Measurements from ENCODE around the gene RPS16. TPM values are rescaled to one million over a fixed set of nuclear protein-coding genes. Genes with fewer than 3 reads are reported as not detected.
"Not testable (repeated sequence)": the region's sequence is repeated elsewhere in the genome, so short reads cannot be mapped to it uniquely, and the experiment has no call there.

Gene RPS16
- total RNA-seq, 1 donor = 44.9 TPM

DNA sequence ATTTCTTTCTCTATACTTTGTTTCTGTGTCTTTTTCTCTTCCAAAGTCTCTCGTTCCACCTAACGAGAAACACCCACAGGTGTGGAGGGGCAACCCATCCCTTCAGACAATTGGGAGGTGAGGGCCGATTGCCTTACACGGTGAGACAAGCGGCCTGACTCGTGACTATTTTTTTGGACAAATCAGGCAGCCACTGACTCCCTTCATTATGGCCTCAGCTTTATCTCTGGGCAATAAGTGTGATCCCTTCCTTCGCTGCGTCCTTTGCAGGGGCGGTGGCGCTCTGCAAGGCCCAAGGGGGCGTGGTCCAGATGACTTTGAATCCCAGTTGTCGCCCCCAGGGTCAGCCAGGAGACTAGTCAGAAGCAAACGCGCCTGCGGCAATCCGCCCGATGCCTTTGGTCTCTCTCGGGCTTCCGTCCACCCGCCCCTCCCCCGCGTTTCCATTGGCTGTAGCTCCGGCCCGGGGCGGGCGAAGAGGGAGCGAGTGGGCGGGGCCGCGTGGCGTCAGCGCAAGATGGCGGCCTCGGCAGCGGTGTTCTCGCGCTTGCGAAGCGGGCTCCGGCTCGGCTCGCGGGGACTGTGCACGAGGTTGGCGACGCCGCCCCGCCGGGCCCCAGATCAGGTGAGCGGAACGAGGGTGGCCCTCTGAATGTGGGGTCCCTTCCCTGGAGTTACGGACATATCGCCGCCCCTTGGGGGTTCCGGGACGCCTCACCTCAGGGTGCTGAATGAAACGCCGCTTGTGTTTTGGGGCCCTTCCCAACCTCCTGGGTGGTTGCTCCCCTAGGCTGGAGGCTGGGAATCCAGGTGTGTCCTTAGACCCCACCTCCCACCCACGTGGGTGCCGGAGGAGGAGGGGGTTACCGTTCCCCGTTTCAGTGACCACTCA, 44.8 kb upstream of the RPS16 start, which contains the start of gene TIMM50:
TIMM50 (plus strand) TSS at position 502 of the 892 bp plus-strand sequence; CDS start at position 518, 16 bp downstream.
- Histone ChIP-seq H3K36me3 (ENCODE audit: insufficient read depth, low read length) (peaks cover 24% of the 10 kb centered on the region), H3K4me3 (ENCODE audit: insufficient read depth, low read length) (peak within 1 kb of the TSS; percentile 100), H3K4me1 (ENCODE audit: insufficient read depth, low read length) (peaks cover 13% of the 10 kb centered on the region), H3K4me2 (ENCODE audit: insufficient read depth, low read length) (peak within 1 kb of the TSS; percentile 97), H3K79me2 (ENCODE audit: insufficient read depth, low read length) (peaks cover 31% of the 10 kb centered on the region), H2AFZ (ENCODE audit: low read length) (peak within 1 kb of the TSS; percentile 98), H3K27ac (ENCODE audit: low read depth, low read length) (peak within 1 kb of the TSS; percentile 92), H3K9me3 (ENCODE audit: low read depth, low read length) (no peaks in the 10 kb centered on the region), H4K20me1 (ENCODE audit: insufficient read depth, low read length) (peaks cover 3% of the 10 kb centered on the region), H3K27me3 (ENCODE audit: insufficient read depth, low read length) (no peaks in the 10 kb centered on the region)
- DNase-seq (ENCODE audit: insufficient read length, low spot score, missing footprints) = peak; percentile 99
- TF ChIP-seq, protein P1, sequence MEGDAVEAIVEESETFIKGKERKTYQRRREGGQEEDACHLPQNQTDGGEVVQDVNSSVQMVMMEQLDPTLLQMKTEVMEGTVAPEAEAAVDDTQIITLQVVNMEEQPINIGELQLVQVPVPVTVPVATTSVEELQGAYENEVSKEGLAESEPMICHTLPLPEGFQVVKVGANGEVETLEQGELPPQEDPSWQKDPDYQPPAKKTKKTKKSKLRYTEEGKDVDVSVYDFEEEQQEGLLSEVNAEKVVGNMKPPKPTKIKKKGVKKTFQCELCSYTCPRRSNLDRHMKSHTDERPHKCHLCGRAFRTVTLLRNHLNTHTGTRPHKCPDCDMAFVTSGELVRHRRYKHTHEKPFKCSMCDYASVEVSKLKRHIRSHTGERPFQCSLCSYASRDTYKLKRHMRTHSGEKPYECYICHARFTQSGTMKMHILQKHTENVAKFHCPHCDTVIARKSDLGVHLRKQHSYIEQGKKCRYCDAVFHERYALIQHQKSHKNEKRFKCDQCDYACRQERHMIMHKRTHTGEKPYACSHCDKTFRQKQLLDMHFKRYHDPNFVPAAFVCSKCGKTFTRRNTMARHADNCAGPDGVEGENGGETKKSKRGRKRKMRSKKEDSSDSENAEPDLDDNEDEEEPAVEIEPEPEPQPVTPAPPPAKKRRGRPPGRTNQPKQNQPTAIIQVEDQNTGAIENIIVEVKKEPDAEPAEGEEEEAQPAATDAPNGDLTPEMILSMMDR (IDR thresholded peaks at IDR 0.05; ENCODE audit: extremely low read depth, low read depth, low read length) = no peak

DNA sequence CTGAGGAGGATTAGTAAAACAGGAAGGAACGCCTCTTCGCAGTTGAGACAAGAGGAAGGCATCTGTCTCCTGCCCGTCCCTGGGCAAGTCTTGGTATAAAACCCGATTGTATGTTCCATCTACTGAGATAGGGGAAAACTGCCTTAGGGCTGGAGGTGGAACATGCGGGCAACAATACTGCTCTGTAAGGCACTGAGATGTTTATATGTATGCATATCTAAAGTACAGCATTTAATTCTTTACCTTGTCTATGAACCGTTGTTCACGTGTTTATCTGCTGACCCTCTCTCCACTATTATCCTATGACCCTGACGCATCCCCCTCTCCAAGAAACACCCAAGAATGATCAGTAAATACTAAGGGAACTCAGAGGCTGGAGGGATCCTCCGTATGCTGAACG, 44.2 kb upstream of the RPS16 start:
- peak overlapping the region; percentile 97 for H3K4me2 ChIP-seq (ENCODE audit: insufficient read depth, low read length)
- H3K27me3 ChIP-seq (ENCODE audit: insufficient read depth, low read length) = no peaks in the 10 kb centered on the region
- peaks cover 29% of the 10 kb centered on the region for H3K79me2 ChIP-seq (ENCODE audit: insufficient read depth, low read length)
- H2AFZ ChIP-seq (ENCODE audit: low read length) = peak overlapping the region; percentile 98
- H4K20me1 ChIP-seq (ENCODE audit: insufficient read depth, low read length) = peaks cover 3% of the 10 kb centered on the region
- TF ChIP-seq, protein P1 (IDR thresholded peaks at IDR 0.05; ENCODE audit: extremely low read depth, low read depth, low read length) = no peak
- peak overlapping the region; percentile 92 for H3K27ac ChIP-seq (ENCODE audit: low read depth, low read length)
- DNase-seq (ENCODE audit: insufficient read length, low spot score, missing footprints) = no peak
- no peaks in the 10 kb centered on the region for H3K9me3 ChIP-seq (ENCODE audit: low read depth, low read length)
- peaks cover 13% of the 10 kb centered on the region for H3K4me1 ChIP-seq (ENCODE audit: insufficient read depth, low read length)
- H3K4me3 ChIP-seq (ENCODE audit: insufficient read depth, low read length) = peak overlapping the region; percentile 100
- peaks cover 20% of the 10 kb centered on the region for H3K36me3 ChIP-seq (ENCODE audit: insufficient read depth, low read length)

DNA sequence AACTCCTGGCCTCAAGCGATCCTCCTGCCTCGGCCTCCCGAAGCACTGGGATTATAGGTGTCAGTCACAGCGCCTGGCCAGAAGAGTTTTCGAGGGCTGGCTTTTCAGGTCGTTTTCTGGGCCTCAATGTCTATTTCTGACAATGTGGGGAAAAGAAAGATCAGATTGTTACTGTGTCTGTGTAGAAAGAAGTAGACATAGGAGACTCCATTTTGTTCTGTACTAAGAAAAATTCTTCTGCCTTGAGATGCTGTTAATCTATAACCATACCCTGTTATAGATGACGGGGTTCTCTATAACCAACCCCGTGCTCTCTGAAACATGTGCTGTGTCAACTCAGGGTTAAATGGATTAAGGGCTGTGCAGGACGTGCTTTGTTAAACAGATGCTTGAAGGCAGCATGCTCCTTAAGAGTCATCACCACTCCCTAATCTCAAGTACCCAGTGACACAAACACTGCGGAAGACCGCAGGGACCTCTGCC, 43.6 kb upstream of the RPS16 start:
- not testable (repeated sequence) for H3K27ac ChIP-seq (ENCODE audit: low read depth, low read length); DNase-seq (ENCODE audit: insufficient read length, low spot score, missing footprints); H2AFZ ChIP-seq (ENCODE audit: low read length); H4K20me1 ChIP-seq (ENCODE audit: insufficient read depth, low read length); H3K27me3 ChIP-seq (ENCODE audit: insufficient read depth, low read length); H3K4me2 ChIP-seq (ENCODE audit: insufficient read depth, low read length); H3K9me3 ChIP-seq (ENCODE audit: low read depth, low read length); H3K4me3 ChIP-seq (ENCODE audit: insufficient read depth, low read length)
- peaks cover 28% of the 10 kb centered on the region for H3K79me2 ChIP-seq (ENCODE audit: insufficient read depth, low read length)
- H3K4me1 ChIP-seq (ENCODE audit: insufficient read depth, low read length) = peaks cover 13% of the 10 kb centered on the region
- peaks cover 20% of the 10 kb centered on the region for H3K36me3 ChIP-seq (ENCODE audit: insufficient read depth, low read length)

DNA sequence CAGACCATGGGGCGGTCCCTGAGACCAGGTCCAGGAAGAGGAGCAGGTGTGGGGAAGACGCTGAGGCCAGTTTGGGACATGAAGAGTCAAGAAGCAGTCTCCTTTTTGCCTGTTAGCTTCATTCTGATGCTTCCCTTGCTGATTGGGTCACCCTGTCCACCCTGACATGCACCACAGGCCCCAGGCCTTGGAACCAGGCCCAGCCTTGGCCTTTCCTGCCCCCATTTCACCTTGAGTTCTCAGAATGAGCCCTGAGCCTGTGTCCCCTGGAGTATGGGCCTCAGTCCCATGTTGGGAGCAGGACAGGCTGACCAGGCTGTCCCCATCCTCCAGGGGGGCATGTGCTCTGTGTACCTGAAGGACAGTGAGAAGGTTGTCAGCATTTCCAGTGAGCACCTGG, 40.0 kb upstream of the RPS16 start:
- TF ChIP-seq, protein P1 (IDR thresholded peaks at IDR 0.05; ENCODE audit: extremely low read depth, low read depth, low read length) = no peak
- H3K27me3 ChIP-seq (ENCODE audit: insufficient read depth, low read length) = no peaks in the 10 kb centered on the region
- H3K36me3 ChIP-seq (ENCODE audit: insufficient read depth, low read length) = peaks cover 52% of the 10 kb centered on the region

More for the DNA sequence above, 40.0 kb upstream of the RPS16 start:
- peak; percentile 38 for DNase-seq (ENCODE audit: insufficient read length, low spot score, missing footprints)
- no peak overlapping the region for H3K4me3 ChIP-seq (ENCODE audit: insufficient read depth, low read length)
- peaks cover 2% of the 10 kb centered on the region for H3K79me2 ChIP-seq (ENCODE audit: insufficient read depth, low read length)
- peaks cover 5% of the 10 kb centered on the region for H3K4me1 ChIP-seq (ENCODE audit: insufficient read depth, low read length)
- no peak overlapping the region for H2AFZ ChIP-seq (ENCODE audit: low read length)
- H3K4me2 ChIP-seq (ENCODE audit: insufficient read depth, low read length) = no peak overlapping the region
- H3K27ac ChIP-seq (ENCODE audit: low read depth, low read length) = no peak overlapping the region
- peaks cover 7% of the 10 kb centered on the region for H4K20me1 ChIP-seq (ENCODE audit: insufficient read depth, low read length)
- H3K9me3 ChIP-seq (ENCODE audit: low read depth, low read length) = no peaks in the 10 kb centered on the region

Data from osteoblast (primary cell).